ENCODE results near the gene FBXL19.

Gene FBXL19

GRCh38 chr16:30896889-30897733, 26.3 kb upstream of the FBXL19 start (continued):
- TF ChIP-seq, protein P1, sequence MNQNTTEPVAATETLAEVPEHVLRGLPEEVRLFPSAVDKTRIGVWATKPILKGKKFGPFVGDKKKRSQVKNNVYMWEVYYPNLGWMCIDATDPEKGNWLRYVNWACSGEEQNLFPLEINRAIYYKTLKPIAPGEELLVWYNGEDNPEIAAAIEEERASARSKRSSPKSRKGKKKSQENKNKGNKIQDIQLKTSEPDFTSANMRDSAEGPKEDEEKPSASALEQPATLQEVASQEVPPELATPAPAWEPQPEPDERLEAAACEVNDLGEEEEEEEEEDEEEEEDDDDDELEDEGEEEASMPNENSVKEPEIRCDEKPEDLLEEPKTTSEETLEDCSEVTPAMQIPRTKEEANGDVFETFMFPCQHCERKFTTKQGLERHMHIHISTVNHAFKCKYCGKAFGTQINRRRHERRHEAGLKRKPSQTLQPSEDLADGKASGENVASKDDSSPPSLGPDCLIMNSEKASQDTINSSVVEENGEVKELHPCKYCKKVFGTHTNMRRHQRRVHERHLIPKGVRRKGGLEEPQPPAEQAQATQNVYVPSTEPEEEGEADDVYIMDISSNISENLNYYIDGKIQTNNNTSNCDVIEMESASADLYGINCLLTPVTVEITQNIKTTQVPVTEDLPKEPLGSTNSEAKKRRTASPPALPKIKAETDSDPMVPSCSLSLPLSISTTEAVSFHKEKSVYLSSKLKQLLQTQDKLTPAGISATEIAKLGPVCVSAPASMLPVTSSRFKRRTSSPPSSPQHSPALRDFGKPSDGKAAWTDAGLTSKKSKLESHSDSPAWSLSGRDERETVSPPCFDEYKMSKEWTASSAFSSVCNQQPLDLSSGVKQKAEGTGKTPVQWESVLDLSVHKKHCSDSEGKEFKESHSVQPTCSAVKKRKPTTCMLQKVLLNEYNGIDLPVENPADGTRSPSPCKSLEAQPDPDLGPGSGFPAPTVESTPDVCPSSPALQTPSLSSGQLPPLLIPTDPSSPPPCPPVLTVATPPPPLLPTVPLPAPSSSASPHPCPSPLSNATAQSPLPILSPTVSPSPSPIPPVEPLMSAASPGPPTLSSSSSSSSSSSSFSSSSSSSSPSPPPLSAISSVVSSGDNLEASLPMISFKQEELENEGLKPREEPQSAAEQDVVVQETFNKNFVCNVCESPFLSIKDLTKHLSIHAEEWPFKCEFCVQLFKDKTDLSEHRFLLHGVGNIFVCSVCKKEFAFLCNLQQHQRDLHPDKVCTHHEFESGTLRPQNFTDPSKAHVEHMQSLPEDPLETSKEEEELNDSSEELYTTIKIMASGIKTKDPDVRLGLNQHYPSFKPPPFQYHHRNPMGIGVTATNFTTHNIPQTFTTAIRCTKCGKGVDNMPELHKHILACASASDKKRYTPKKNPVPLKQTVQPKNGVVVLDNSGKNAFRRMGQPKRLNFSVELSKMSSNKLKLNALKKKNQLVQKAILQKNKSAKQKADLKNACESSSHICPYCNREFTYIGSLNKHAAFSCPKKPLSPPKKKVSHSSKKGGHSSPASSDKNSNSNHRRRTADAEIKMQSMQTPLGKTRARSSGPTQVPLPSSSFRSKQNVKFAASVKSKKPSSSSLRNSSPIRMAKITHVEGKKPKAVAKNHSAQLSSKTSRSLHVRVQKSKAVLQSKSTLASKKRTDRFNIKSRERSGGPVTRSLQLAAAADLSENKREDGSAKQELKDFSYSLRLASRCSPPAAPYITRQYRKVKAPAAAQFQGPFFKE (tag by site-specific recombination; IDR thresholded peaks at IDR 0.05; ENCODE audit: borderline replicate concordance): no peak
- TF ChIP-seq ZFHX2 (tag by site-specific recombination; conservative IDR thresholded peaks at IDR 0.05) (0 out of 2 replicates have a peak, but pooled peaks have one; percentile 4), ZNF639 (tag by site-specific recombination; IDR thresholded peaks at IDR 0.05) (no peak), ZNF266 (tag by site-specific recombination; IDR thresholded peaks at IDR 0.05; ENCODE audit: low read depth) (no peak), ZNF10 (tag by site-specific recombination; IDR thresholded peaks at IDR 0.05) (no peak), ZNF501 (tag by site-specific recombination; IDR thresholded peaks at IDR 0.05) (no peak), ZBTB7A (tag by site-specific recombination; IDR thresholded peaks at IDR 0.05; ENCODE audit: low read depth) (0 out of 2 replicates have a peak, but pooled peaks have one; percentile 2), ZNF274 (IDR thresholded peaks at IDR 0.05; ENCODE audit: low read length) (no peak), ZNF274 (tag by site-specific recombination; IDR thresholded peaks at IDR 0.05; ENCODE audit: borderline replicate concordance) (no peak), ZNF24 (tag by site-specific recombination; IDR thresholded peaks at IDR 0.05) (no peak), ZNF214 (tag by site-specific recombination; IDR thresholded peaks at IDR 0.05; ENCODE audit: borderline replicate concordance) (no peak), ZNF571 (tag by site-specific recombination; IDR thresholded peaks at IDR 0.05) (no peak), ZNF426 (tag by site-specific recombination; IDR thresholded peaks at IDR 0.05) (no peak), ZBTB8A (tag by site-specific recombination; IDR thresholded peaks at IDR 0.05) (peak; percentile 32), ZNF404 (tag by site-specific recombination; IDR thresholded peaks at IDR 0.05) (no peak), BCL6B (tag by site-specific recombination; IDR thresholded peaks at IDR 0.05) (no peak), ZNF140 (tag by site-specific recombination; IDR thresholded peaks at IDR 0.05) (no peak), ZNF211 (tag by site-specific recombination; IDR thresholded peaks at IDR 0.05; ENCODE audit: low read depth) (no peak), ZNF184 (tag by site-specific recombination; IDR thresholded peaks at IDR 0.05) (no peak), ZNF362 (tag by site-specific recombination; IDR thresholded peaks at IDR 0.05) (no peak), ZNF366 (tag by site-specific recombination; conservative IDR thresholded peaks at IDR 0.05) (no peak), ZNF660 (tag by site-specific recombination; IDR thresholded peaks at IDR 0.05) (peak; percentile 57; the same call in 1 of the 2 replicates), BCL11A (tag by site-specific recombination; IDR thresholded peaks at IDR 0.05; ENCODE audit: low read depth) (0 out of 2 replicates have a peak, but pooled peaks have one; percentile 40), ZSCAN16 (tag by site-specific recombination; IDR thresholded peaks at IDR 0.05) (no peak), ZNF654 (tag by site-specific recombination; IDR thresholded peaks at IDR 0.05; ENCODE audit: low read depth) (no peak), ZNF23 (tag by site-specific recombination; IDR thresholded peaks at IDR 0.05; ENCODE audit: borderline replicate concordance) (no peak), YY1 (tag by site-specific recombination; IDR thresholded peaks at IDR 0.05) (peak; percentile 44; the same call in 1 of the 2 replicates), ZNF830 (tag by site-specific recombination; IDR thresholded peaks at IDR 0.05; ENCODE audit: low read depth) (no peak), ZNF324 (tag by site-specific recombination; IDR thresholded peaks at IDR 0.05) (no peak), SP7 (tag by site-specific recombination; IDR thresholded peaks at IDR 0.05) (0 out of 2 replicates have a peak, but pooled peaks have one; percentile 3), ZNF626 (tag by site-specific recombination; IDR thresholded peaks at IDR 0.05) (no peak)
